Uterus (tissue), 4 donors: ENCODE measurements around the gene GRK3. TPM values are rescaled to one million over a fixed set of nuclear protein-coding genes. Genes with fewer than 3 reads are reported as not detected.

Experiments
- DNase-seq, 2 donors: peaks; one replicate each; pipeline ENCODE4 v3.0.0-alpha.2; 2019 to 2020
- H3K27ac ChIP-seq, 2 donors: fragments of 200-600 bp; sonication (generic); 1 replicate in 1 of 2; 2 replicates in 1 of 2; pipeline ENCODE4 v1.5.1; 2016 to 2018
- H3K27me3 ChIP-seq, 2 donors: fragments of 200-600 bp; sonication (generic); one replicate each; pipeline ENCODE4 v1.5.1; 2018 to 2019; ENCODE audit warnings: control low read depth in 1 of 2
- H3K36me3 ChIP-seq, 2 donors: fragments of 200-600 bp; sonication (generic); one replicate each; pipeline ENCODE4 v1.5.1; 2019; ENCODE audit warnings: control low read depth in 1 of 2
- H3K4me1 ChIP-seq, 2 donors: fragments of 200-600 bp; sonication (generic); one replicate each; pipeline ENCODE4 v1.5.1; 2018 to 2019; ENCODE audit warnings: control low read depth in 1 of 2
- H3K4me3 ChIP-seq, 2 donors: fragments of 200-600 bp; sonication (generic); 1 replicate in 1 of 2; 2 replicates in 1 of 2; pipeline ENCODE4 v1.5.1; 2018 to 2019; ENCODE audit warnings: mild to moderate bottlenecking in 1 of 2
- H3K9me3 ChIP-seq, 2 donors: fragments of 200-600 bp; sonication (generic); one replicate each; pipeline ENCODE4 v1.5.1; 2019; ENCODE audit warnings: control low read depth in 1 of 2
- POLR2A ChIP-seq, 2 donors: fragments of 450-650 bp; IDR thresholded peaks; one replicate each; pipeline ENCODE4 v1.6.1; 2016; ENCODE audit warnings: antibody characterized with exemption in 2 of 2, mild to moderate bottlenecking in 1 of 2, moderate library complexity in 1 of 2
- intact Hi-C: fragments of 100-400 bp; cut with DNase I; formaldehyde crosslinking; loops from one replicate; pipeline ENCODE4 v1.15.1; 2023; ENCODE audit warnings: low total_unique reads
- total RNA-seq, 4 donors: library from RNA; depleted of rRNA in 3 of 4; stranded (reverse); fragments of >200 nt in 3 of 4; gene quantifications; one replicate each; pipeline versions ENCODE4 v1.1.0 to v1.2.4, GENCODE V29; 2014 to 2023
- TF ChIP-seq, protein P1 (sequence below), 4 experiments: fragments of 200-600 bp in 2 of 4; fragments of 450-650 bp in 2 of 4; sonication (generic) in 2 of 4; IDR thresholded peaks; one replicate each; pipeline ENCODE4 v1.5.1; 2016 to 2019; ENCODE audit warnings: antibody characterized with exemption in 4 of 4, mild to moderate bottlenecking in 2 of 4, moderate library complexity in 1 of 4
- donor health status: DM: yes; HTN: yes; CAD: no.

Gene GRK3
- total RNA-seq, 4 donors from 2014 or later = 1.3 to 15.8 (median 8.9) TPM

DNA sequence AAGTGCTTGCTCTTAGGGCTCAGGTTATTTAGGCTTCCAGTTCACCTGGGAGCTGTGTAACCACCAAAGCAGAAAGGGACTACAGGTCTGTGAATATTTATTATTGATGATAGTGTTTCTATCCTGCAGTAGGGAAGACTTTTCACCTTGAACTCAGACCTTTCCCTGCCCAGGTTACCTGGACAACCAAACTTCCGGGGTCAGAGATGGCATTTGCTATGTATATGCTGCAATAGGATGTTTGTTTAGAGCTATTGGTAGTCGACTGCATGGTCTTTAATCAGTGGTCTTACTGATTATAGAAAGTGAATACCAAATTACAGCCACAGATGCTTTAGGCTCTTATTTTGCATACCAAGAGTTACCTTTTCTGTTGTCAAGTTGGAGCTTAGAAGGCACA is 94.9 kb downstream of the GRK3 start:
- intact Hi-C loops = no loop called here
- H3K27ac ChIP-seq = no peak overlapping the region
- H3K9me3 ChIP-seq = no peaks in the 10 kb centered on the region
- no peaks in the 10 kb centered on the region for H3K27me3 ChIP-seq
- no peak overlapping the region for H3K4me3 ChIP-seq
- no peak for DNase-seq
- peaks cover 0 to 4% of the 10 kb centered on the region in 2 donors for H3K4me1 ChIP-seq
- H3K36me3 ChIP-seq = no peaks in the 10 kb centered on the region
- TF ChIP-seq POLR2A (IDR thresholded peaks at IDR 0.05) = no peak
- TF ChIP-seq, protein P1, sequence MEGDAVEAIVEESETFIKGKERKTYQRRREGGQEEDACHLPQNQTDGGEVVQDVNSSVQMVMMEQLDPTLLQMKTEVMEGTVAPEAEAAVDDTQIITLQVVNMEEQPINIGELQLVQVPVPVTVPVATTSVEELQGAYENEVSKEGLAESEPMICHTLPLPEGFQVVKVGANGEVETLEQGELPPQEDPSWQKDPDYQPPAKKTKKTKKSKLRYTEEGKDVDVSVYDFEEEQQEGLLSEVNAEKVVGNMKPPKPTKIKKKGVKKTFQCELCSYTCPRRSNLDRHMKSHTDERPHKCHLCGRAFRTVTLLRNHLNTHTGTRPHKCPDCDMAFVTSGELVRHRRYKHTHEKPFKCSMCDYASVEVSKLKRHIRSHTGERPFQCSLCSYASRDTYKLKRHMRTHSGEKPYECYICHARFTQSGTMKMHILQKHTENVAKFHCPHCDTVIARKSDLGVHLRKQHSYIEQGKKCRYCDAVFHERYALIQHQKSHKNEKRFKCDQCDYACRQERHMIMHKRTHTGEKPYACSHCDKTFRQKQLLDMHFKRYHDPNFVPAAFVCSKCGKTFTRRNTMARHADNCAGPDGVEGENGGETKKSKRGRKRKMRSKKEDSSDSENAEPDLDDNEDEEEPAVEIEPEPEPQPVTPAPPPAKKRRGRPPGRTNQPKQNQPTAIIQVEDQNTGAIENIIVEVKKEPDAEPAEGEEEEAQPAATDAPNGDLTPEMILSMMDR (IDR thresholded peaks at IDR 0.05) = no peak

DNA sequence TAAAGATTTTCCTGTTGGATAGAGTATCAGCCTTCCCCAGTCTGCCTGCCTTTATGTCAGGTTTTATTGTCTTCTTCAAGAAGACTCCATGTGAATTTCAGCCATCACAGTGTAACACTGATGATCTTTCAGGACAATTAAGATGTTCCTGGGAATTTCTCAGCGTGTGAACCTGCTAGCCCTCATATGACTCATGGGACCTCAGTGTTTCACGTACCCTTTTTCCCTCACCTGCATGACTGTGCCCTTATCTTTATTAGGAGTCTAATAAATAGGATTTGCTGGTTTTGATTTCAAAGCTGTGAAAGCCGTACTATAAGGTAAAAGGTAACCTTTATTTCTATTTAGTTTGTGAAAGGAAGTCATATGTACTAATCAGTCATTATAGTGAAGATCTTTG is 95.9 kb downstream of the GRK3 start:
- Histone ChIP-seq H3K9me3 (no peaks in the 10 kb centered on the region), H3K4me1 (peaks cover 0 to 4% of the 10 kb centered on the region in 2 donors), H3K27ac (no peak overlapping the region), H3K4me3 (no peak overlapping the region), H3K36me3 (no peaks in the 10 kb centered on the region), H3K27me3 (no peaks in the 10 kb centered on the region)
- no peak for DNase-seq
- intact Hi-C loops = no loop called here
- TF ChIP-seq, protein P1 (IDR thresholded peaks at IDR 0.05) = no peak
- no peak for TF ChIP-seq POLR2A (IDR thresholded peaks at IDR 0.05)

DNA sequence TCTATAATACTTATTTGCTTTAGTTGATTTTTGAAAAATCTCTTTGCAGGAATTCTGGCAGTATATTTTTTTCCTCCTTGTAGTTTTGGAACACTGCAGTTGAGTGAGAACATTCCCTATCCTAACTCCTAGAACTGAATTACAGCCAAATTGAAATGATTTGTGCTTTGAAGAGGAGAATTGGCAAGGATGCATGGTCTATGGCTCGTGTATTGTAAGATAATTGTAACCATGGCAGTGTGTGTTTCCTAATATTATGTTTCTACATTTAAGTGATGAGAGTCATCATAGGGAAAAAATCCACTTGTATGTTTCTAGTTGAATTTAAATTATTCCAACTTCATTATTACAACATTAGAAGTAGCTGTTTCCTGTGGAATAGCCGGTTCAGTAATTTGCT is 96.6 kb downstream of the GRK3 start:
- intact Hi-C loops = no loop called here
- H3K27me3 ChIP-seq = no peaks in the 10 kb centered on the region
- TF ChIP-seq, protein P1 (IDR thresholded peaks at IDR 0.05) = no peak
- TF ChIP-seq POLR2A (IDR thresholded peaks at IDR 0.05) = no peak
- no peak overlapping the region for H3K4me3 ChIP-seq
- H3K9me3 ChIP-seq = no peaks in the 10 kb centered on the region
- DNase-seq = no peak
- H3K27ac ChIP-seq = no peak overlapping the region
- H3K4me1 ChIP-seq = peaks cover 0 to 4% of the 10 kb centered on the region in 2 donors
- no peaks in the 10 kb centered on the region for H3K36me3 ChIP-seq

DNA sequence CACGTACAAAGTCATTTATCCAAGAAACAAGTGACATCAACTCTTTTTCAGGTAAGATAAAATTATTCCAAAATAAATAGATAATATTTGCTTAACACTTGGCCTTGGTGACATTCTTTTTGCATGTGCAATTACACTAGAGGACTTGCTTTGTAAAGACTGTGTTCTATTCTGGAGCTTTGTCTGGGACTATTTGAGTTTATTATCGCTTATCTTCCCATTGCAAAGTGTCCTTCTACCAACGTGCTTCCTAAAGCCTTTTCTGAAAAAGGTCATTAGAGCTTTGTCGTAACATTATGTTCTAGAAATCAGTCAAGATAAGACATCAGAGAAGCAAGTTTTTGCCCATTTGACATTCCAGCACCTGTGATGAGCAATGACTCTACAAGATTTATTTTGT is 99.2 kb downstream of the GRK3 start:
- intact Hi-C loops = no loop called here
- no peak for TF ChIP-seq POLR2A (IDR thresholded peaks at IDR 0.05)
- TF ChIP-seq, protein P1 (IDR thresholded peaks at IDR 0.05) = no peak

DNA sequence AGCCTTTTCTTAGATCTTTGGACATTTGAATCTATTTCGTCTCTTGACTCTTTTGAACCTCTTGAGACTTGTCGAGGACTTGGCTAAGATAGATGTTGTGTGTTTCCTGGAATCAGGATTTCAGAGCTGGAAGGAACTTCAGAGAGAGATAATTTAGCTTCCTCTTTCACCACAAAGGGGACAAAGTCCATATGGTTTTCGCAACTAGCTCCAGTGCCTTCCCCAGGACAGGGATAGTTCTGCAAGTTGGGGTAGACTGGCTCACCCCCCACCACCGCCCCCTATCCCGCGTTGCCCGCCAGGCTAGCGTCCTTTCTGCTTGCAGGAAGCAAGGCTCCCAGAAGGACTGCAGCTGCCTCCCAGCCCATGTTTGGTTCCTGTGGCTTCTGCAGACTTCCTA is 101.8 kb downstream of the GRK3 start:
- H3K27ac ChIP-seq = no peak overlapping the region
- no peaks in the 10 kb centered on the region for H3K27me3 ChIP-seq
- intact Hi-C loops = no loop called here
- peak; percentile 38 to 74 for DNase-seq
- no peak for TF ChIP-seq POLR2A (IDR thresholded peaks at IDR 0.05)
- TF ChIP-seq, protein P1 (IDR thresholded peaks at IDR 0.05) = no peak
- peaks cover 0 to 4% of the 10 kb centered on the region in 2 donors for H3K4me1 ChIP-seq
- H3K4me3 ChIP-seq = no peak overlapping the region
- H3K9me3 ChIP-seq = no peaks in the 10 kb centered on the region
- no peaks in the 10 kb centered on the region for H3K36me3 ChIP-seq

More for the DNA sequence above, 99.2 kb downstream of the GRK3 start:
- no peak for DNase-seq
- H3K36me3 ChIP-seq = no peaks in the 10 kb centered on the region
- no peaks in the 10 kb centered on the region for H3K27me3 ChIP-seq
- H3K9me3 ChIP-seq = no peaks in the 10 kb centered on the region
- H3K4me3 ChIP-seq = no peak overlapping the region
- no peak overlapping the region for H3K27ac ChIP-seq
- H3K4me1 ChIP-seq = peaks cover 0 to 4% of the 10 kb centered on the region in 2 donors
